HS-5 (cell line): ENCODE data around the gene CCDC126.
"Not testable (repeated sequence)": the region's sequence is repeated elsewhere in the genome, so short reads cannot be mapped to it uniquely, and the experiment has no call there.

Source experiments
- DNase-seq: peaks from one replicate; pipeline ENCODE4 v3.0.0-alpha.2; 2012; ENCODE audit warnings: low read depth

Gene CCDC126

DNA sequence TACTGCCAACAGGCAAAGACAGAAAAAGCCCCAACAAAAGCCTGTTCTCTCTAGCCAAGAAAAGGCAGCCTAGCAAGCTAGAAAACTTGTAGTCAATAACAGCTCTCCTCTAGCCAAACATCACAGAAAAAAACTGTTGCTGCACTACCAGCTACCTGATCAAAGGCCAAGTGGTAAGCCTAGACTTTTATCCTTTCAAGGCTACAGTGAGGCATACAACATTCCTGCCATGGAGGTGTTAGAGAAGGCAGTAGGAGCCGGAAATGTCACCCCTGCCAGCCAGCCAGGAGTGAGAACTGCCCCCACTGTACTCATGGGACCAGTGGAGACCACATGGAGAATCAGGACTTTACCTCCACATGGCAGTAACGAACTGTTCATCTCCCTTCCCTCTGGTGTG, 31.2 kb downstream of the CCDC126 start:
- DNase-seq: no peak

DNA sequence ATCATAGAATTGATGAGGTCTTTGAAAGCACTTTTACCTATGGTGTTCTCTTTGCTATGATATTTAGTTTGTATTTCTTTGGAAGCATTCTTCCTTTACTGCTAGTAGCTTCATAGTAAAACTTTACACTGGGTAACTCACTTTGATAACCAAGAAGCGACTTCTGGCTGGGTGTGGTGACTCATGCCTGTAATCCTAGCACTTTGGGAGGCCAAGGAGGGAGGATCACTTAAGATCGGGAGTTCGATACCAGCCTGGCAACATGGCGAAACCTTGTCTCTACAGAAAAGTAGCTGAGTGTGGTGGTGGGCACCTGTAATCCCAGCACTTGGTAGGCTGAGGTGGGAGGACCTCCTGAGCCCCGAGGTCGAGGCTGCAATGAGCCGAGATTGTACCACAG, 36.2 kb downstream of the CCDC126 start:
- no peak for DNase-seq

DNA sequence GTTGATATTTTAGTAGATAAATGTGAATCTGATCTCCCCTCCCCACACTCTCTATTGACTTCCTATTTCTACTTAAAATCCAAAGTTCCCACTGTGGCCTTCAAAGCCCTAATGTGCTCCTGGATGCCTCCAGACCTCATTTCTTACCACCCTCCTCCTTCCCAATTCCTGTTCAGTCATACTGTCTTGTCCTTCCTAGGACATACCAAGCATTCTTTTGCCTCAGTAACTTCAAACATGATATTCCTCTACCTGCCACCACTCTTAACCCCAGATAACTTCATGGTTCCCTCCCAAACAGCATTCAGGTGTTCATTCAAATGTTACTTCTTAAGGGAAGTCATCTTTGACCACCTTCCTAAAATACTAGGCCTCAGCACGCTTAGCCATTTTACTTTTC, 48.6 kb downstream of the CCDC126 start:
- no peak for DNase-seq

DNA sequence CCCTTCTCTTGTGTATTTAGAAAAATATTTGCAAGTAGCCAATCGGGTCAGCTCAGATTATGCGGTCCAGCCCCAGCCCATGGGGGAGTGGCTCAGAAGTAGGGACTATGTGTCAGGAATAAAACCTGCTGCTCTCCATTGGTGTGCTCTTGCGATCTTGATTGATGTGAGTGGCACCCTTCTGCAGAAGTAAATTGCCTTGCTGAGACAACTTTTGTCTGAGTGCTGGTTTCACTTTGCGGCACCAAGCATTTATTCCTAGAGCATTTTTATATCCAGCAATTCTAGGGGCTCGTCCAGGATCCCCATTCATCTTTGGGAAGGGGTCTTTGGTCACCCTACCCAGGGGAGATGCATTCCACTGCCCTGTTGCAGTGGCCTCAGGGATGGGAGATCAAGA, 56.8 kb downstream of the CCDC126 start:
- no peak for DNase-seq

DNA sequence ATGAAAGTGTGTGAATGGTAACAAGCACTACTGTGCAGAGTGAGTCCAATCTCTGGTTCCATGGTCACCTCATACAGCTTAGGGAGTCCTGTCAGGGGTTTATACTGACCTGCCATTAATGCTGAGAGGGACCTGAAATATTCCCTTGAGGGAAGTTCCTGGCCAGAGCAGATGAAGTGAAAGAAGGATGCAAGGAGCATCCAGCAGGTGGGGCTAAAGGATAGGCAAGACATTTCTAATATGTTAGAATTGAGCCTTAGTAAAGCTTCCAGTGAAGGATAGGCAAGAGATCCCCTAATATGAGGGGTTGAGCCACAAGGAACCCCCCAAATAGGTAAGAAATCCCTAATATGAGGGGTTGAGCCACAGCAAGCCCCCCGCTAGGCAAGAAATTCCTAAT, 57.3 kb downstream of the CCDC126 start:
- peak; percentile 4 for DNase-seq

DNA sequence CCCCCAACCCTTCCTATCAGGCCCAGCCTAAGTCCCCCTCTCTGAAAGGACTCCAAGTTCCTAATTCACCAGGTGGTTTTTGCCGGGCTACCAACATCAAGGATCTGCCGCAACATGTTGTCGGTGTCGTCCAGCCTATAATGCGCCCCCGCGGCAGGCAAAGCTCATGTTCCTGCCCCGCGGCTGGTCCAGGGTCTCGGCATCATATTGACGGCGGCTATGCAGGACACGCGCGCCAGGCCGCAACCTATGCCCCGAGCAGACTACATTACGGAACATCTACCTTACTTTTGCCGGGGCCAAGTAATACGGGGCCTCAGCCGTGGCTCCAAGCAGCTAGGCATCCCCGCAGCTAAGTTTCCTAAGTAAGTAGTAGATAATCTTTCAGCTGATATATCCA, 58.3 kb downstream of the CCDC126 start:
- no peak for DNase-seq

DNA sequence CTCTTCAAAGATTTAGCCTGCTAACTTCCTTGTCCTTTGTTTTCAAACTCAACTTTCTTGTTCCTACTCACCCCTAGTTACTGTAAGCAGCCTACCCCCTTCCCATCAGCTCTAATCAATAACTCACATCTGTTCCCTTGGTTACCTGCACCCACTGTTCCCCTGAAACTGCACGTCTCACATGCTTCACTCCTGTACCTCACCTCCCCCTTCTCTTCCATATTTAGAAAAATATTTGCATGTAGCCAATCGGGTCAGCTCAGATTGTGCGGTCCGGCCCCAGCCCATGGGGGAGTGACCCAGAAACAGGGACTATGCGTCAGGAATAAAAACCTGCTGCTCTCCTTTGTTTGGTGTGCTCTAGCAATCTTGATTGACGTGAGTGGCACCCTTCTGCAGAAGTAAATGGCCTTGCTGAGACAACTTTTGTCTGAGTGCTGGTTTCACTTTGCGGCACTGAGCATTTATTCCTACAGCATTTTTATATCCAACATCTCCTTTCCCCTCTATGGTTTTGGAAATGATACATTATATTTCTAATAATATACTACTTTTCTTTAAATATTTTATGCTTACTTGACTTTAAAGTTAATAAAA, 61.7 kb downstream of the CCDC126 start:
- DNase-seq: no peak

DNA sequence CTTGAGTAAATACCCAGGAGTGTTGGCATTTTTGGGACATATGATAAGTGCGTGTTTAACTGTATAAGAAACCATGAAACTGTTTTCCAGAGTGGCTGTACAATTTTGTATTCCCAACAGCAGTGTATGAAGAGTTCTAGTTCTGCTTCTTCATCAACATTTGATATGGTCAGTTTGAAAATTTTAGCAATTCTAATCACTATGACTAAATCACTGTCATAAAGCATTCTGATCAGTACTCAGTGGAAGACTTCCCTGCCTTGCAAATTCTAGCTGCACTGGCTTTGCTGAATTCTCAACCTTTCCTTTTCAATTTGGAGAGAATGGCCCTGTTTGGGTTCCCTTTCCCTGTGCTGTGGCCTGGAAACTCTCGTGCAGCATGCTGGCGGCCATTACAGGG, 64.2 kb downstream of the CCDC126 start:
- DNase-seq: no peak

DNA sequence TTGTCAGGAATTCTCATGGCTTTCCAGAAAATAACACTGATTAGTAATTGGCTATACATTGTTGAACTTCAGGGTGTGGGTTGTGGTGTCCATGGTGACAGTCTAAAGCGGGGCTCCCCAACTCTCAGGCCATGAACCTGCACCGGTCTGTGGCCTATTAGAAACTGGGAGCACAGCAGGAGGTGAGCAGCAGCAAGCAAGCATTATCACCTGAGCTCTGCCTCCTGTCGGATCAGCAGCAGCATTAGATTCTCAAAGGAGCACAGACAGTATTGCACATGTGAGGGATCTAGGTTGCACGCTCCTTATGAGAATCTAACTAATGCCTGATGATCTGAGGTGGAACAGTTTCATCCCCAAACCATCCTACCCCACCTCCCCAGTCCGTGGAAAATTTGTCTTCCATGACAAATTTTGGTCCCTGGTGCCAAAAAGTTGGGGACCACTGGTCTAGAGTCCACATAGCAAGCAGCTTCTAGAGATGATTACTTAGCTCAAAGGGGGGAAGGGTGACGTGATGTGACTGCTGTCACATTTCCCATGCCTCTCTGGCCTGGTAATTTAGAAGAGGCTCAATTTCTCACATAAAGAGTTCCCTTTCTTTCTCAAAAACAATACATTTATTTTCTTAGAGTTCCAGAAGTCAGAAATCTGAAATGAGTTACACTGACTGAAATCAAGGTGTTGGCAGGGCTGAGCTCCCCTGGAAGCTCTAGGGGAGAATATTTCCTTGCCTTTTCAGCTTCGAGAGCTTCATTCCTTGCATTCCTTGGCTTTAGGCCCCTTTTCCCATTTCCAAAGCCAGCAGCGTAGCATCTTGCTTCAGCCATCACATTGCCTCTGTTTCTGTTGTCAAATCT, 65.2 kb downstream of the CCDC126 start:
- DNase-seq: no peak

DNA sequence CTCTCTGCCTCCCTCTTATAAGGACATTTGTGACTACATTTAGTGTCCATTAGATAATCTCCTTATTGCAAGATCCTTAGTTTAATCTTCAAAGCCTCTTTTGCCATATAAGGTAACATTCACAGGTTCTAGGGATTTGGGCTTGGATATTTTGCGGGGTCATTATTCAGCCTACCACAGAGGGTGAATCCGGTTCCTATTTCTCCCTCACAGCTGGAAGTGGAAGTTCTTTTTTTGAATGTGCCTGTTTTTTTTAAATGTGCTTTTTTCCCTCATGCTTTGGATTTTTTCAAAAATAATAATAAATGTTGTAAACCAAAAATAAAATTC, 65.8 kb downstream of the CCDC126 start:
- no peak for DNase-seq

DNA sequence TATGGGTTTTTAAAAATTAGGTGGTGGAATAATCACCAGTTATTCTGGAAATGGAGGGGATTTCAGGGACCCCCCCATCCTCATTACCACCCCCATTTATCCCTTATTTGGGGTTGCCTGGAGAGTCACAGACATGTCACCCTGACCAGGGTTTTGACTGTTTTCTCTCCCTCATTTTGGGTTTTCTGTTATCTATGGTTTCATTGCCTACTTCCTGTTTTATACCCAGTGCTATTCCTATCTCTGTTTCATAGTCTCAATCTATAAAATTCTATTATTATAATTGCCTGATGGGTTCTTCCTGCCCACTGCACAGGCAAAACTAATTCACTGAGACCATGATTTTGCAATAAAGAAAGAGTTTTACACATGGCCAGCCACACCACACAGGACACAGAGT, 66.9 kb downstream of the CCDC126 start:
- DNase-seq: no peak

DNA sequence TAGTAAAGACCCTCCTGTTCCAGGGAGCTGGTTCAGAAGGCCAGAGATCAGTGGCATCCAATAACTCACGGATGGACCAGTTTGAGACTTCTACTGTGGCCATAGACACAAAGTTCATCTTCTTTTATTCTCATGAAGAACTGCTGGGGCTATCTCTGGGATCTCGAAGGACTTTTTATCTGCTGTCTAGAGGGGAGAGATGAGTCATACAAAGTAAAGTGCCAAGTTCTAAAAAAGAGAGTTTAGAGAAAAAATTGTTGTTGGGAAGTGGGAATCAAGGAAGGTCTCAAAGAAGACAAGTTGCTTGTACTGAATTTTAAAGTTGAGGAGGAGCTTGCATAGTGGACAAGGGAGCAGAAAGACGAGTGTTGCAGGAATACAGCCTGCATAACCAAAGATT, 74.9 kb downstream of the CCDC126 start:
- no peak for DNase-seq

DNA sequence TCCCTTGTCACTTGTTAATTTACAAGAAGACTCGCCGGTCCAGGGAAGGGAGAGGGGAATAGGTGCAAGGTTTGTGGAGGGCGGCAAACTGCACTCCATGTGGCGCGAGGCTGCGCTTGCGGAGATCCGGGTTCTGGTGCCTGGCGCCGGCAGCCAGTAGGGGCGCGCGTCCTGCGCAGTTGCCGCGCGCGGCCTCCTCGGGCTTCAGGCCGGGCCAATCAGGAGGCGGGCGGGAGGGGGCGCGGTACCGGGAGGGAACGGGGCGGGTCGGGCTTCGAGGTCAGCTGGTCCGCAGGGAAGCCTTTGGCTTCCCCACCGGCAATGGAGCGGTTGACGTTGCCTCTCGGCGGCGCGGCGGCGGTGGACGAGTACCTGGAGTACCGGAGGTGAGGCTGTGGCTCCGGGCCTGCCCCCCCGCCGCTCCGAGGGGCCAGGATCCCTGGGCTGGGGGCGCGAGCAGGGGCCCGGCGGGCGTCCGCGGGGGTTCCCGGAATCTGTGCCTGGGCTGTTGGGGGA, 82.8 kb downstream of the CCDC126 start, which contains the start of gene FAM221A:
Gene FAM221A, plus strand, starts transcription at position 302 of the 516 bp plus-strand sequence. Its CDS starts 20 bp downstream, at position 322.
- DNase-seq: peak; percentile 32

DNA sequence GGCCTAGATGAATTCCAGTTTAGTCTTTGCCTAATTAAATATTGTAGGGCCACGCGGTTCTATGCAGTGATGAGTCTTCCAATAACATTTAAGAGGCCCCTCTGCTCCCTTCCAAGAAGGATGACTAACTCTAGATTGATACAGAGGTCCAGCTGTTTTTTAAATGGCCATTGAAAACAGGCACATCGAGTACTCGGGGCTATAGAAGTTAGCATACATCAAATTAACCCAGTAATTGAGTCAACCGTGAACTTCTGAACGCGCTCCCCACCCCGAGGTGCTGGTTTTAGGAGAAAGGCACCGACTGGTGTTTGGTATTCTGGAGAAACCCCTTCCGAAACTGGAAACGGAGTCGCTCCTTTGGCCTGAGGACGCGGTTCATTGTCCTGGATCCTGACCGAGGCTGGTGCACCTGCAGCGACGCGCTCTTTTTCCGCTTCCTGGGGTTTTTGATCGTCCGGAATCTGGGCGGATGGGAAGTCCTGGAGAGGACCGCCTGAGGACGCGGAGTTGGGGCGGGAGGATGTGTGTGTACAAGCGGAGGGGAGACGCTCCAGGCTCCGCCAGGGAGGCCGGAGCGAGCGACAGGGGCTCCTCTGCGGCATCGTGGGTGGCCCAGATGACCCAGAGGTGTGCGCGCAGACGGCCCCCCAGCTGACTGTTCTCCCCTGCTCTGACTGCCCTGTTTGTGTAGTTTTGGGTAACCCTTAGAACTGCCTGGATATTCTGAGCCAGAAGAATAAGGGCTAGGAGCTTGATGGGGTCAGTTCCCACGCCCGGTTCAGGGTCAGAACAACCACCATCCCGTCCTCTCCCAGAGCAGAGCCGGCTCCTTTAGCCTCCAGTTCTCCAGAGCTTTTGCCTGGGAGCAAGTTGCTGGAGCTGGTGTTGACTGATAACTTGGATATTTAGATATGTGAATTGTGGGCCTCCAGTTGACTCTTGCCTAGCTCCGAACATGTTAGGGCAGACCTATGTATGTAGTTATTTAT, 83.5 kb downstream of the CCDC126 start:
- peak; percentile 30 for DNase-seq

DNA sequence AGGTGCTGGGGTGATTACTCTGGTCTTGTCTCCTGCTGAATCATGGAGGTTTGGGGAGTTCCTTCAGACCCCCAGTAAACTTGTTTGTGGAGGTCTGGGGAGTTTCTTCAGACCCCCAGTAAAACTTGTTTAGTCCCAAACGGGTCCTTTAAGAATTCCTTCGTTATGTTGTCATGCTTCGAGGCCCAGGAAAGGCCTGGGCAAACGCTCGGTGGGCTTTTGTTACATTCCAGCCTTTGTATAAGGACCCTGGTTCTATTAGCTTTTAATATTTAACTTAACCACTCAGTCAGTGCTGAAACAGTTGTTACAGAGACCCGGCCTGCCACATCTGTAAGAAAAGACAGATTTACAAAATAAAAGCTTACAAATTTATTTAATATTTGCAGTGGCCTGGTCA, 86.9 kb downstream of the CCDC126 start:
- DNase-seq: not testable (repeated sequence)

DNA sequence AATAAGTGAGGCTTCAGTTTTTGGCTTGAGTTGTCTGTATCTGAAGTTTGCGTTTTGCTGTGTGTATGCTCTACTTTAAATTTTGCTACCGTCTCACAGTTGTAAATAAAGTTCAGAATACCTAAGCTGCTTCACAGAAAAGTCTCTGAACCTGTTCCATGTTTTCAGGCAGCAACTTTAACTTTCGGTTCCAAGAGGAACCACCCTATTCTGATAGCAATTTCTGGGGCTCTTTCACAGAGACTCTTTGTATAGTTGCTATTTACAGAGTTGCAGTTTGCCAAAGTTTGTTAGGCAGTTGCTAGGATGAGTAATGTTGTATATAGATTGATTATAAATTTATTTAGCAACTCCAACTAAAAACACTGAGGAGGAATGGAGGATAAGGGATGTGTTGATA, 88.5 kb downstream of the CCDC126 start:
- DNase-seq: no peak

DNA sequence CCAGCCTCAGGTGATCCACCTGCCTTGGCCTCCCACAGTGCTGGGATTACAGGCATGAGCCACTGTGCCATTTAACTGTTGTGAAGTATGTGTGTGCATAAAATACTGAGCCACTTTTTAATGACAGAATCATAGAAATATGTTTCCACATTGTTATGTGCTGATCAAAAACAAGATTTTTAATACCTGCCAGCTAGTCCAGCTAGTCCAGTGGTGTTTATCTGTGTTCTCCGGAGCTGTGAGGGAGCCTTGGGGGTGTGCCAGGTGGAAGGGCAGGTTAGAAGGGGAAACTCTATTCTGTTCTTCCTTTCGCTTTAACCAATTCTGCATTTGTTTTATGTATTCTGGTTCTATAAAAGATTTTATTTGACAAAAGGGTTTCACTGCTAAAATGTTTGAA, 89.8 kb downstream of the CCDC126 start:
- no peak for DNase-seq

DNA sequence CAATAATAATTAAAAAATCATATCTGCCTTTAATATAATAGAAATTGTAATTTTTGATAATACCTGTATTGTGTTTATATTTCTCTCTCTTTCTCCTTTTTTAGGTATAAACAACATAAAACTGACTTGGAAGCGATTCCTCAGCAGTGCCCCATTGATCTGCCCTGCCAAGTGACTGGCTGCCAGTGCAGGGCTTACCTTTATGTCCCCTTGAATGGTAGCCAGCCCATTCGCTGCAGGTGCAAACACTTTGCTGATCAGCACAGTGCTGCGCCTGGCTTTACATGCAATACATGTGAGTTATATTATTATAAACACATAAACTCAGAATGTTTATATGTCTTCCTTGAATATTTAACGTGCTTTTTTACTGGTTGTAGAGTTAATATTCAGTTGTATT, 92.0 kb downstream of the CCDC126 start:
- DNase-seq: no peak

DNA sequence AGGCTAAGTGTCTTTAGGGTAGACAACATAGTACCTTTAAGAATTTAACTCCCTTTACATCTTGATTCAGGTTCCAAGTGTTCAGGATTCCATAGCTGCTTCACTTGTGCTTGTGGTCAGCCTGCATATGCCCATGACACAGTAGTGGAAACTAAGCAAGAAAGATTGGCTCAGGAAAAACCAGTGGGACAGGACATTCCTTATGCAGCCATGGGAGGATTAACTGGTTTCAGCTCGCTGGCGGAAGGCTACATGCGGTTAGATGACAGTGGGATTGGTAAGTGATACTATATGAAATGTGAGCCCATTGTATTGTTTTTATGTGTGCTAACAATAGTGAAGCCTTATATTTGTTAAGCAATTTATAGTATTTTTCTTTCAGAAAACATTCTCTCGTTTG, 94.1 kb downstream of the CCDC126 start:
- DNase-seq: no peak

DNA sequence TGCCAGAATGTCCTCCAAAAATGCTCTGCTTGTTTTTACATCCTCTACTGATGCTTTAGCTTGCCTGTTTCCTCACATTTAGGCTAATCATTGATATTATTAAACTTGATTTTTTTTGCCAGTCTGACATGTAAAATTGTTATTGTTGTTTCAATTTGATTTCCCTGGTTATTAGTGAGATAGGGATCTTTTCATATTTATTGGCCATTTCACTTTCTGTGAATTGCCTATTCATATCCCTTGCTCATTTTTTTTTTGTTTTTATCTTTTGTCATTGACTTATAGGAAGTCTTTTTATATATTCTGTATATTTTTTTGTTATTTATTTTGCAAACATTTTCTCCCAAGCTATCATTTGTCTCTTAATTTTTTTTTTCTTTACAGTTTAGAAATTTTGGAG, 96.0 kb downstream of the CCDC126 start:
- no peak for DNase-seq
